NCI-H69 (cell line): ENCODE data around the gene MYO9A.

Experiments used
- DNase-seq: peaks from one replicate; lab custom pipeline; 2025; lab: John Stamatoyannopoulos, UW

Gene MYO9A

GRCh38 chr15:71781965-71782265 is 336.0 kb downstream of the MYO9A start:
- no peak for DNase-seq

- DNase-seq, result no peak
Observed at GRCh38 chr15:71781179-71781964, 336.6 kb downstream of the MYO9A start.

- peak; percentile 63 for DNase-seq
Observed at GRCh38 chr15:71780115-71780976, 337.6 kb downstream of the MYO9A start.

GRCh38 chr15:71779073-71779797 is 338.7 kb downstream of the MYO9A start:
- DNase-seq, result no peak

- no peak for DNase-seq
Observed at GRCh38 chr15:71777216-71777943, 340.6 kb downstream of the MYO9A start.

- DNase-seq, result no peak
Observed at GRCh38 chr15:71776304-71776703, 341.6 kb downstream of the MYO9A start.

- DNase-seq, result no peak
Observed at GRCh38 chr15:71775856-71776255, 342.1 kb downstream of the MYO9A start.

GRCh38 chr15:71773206-71773859 is 344.6 kb downstream of the MYO9A start:
- DNase-seq, result no peak
